NCI-H1048 (cell line): ENCODE results near the gene UBE2I.
"Not testable (repeated sequence)": the region's sequence is repeated elsewhere in the genome, so short reads cannot be mapped to it uniquely, and the experiment has no call there.

ENCODE experiments used
- DNase-seq: peaks from one replicate; lab custom pipeline; 2025; lab: John Stamatoyannopoulos, UW

The UBE2I gene

DNA sequence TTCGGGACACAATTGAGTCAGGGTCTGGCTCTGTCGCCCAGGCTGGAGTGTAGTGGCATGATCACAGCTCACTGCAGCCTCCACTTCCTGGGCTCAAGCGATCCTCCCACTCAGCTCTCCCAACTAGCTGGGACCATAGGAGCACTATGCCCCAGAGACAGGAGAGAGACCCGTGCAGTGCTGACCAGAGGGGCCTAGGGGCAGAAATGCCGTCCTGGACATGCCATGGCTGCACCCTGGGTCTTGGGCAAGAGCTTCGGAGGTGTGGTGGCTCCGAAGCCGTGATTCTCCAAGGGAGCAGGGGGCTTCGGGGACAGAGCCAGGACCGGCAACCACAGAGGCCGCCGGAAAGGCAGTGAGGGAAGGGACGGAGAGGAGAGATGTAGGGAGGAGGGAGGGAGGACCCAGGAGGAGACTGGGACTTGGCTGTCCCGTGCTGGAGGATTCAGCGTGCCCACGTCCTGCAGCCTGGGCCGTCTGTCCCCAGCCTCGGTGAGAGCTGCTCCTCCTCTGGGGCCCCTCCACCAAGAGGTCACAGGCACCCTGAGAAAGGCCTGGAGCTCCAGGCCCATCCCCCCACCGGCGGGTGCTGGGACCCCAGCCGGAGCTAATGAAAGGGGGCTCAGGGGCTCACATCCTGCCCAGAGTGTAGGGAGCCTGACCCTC, 31.7 kb upstream of the UBE2I start:
- DNase-seq = no peak

DNA sequence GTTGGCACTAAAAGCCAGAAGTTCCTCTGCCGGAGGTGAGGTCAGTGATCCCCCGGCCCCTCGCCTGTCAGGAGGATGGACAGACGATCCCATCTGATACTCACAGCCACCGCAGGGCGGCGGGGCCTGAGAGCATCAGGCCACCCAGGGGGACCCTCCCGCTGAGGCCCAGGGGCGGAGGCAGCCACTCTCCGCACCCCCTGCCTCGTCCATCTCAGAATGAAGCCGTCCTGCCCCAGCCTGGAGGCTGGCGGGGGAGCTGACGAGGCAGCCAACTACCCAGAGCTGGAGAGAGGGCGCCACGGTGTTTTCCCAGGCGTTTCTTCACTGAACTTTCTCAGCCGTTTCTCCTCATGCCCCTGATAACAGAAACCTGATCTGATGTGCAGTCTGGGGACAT, 31.0 kb upstream of the UBE2I start:
- DNase-seq = no peak

DNA sequence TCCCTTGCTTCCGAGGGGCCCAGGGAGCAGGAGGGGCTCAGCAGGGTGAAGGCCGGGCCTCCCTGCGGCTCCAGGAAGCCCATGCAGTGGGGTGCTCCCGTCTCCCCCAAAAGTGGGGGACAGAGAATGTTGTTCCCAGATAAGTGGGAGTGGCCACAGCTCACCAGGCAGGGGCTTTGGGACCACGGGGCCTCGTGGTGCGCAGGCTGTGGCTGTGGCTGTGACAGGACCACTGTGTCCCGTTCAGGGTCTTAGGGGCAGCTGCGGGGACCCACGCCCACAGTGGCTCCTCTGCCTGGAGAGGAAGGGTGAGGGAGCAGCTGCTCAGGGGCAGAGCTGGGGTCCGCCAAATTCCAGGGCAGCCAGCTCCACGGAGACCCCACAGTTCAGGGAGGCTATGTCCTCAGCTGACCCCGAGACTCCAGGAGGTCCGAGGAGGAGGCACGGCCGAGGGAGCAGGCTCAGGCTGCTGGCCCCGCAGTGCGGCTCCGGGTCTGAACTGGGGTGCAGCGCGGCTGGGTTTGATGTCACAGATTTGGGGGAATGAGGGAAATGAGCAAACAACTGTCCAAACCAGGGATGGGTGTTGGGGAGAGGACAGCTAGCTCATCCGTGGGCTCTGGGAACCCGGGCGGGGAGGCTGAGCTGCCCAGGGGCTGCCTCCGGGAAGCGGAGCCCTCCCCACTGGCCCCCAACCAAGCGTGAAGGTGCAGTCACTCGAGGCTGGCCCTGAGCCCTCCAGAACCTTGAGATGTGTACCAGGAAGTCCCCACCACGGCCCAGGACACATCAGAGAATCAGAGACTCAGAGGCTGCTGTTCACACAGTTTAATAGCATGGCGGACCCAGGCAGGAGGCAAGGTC, 30.1 kb upstream of the UBE2I start:
- DNase-seq = no peak

GRCh38 chr16:1279945-1280589, 29.4 kb upstream of the UBE2I start:
- DNase-seq = no peak

DNA sequence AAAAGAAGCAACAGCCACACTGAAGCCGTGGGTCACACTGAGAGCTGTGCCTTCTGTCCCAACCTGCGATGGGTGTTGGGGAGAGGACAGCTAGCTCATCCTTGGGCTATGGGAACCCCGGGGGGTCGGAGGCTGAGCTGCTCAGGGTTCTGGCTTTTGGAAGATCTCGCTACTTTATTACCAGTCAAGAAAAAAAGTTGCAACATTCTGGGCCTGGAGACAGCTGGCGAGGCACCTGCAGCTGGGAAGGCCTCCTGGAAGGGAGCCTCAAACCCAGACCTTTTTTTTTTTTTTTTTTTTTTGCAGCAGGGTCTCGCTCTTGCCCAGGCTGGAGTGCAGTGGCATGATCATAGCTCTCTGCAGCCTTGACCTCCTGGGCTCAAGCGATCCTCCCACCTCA, 28.7 kb upstream of the UBE2I start:
- DNase-seq = no peak

DNA sequence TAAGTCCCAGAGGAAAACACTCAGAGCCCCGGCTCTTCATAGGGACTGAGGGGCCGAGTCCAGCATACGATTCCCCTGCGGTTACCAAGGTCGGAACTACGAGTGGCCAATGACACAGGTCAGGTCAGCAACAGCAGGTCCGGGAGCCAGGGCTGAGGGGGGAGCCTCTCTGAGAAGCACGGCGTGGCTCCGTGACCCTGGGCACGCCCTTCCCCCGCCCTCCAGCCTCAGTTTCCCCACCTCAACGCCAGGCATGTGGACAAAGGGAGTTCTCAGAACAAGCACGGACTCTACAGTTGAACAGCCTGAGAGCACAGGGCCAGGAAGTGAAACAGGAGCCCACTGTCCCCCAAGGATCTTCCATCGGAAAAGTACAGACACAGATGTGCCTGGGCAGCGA, 27.9 kb upstream of the UBE2I start:
- DNase-seq = no peak

GRCh38 chr16:1282324-1282973, 27.0 kb upstream of the UBE2I start:
- DNase-seq = no peak

DNA sequence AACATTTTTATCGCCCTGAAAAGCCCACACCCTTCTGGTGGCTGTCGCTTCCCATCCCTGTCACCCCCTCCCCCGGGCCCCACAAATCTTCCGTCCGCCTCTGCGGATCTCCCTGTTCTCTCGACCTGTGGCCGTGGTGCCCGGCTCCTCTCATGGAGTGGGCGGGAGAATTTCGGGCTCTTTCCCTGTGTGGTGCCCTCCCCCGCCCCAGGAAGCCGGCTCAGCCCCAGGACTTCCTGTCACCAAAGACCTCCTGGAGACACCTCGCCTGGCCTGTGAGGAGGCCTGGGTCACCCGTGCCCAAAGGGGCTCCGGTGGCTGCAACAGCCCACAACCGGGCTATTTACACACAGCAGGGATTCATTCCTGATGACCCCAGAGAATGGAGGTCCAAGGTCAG, 26.1 kb upstream of the UBE2I start:
- no peak for DNase-seq

DNA sequence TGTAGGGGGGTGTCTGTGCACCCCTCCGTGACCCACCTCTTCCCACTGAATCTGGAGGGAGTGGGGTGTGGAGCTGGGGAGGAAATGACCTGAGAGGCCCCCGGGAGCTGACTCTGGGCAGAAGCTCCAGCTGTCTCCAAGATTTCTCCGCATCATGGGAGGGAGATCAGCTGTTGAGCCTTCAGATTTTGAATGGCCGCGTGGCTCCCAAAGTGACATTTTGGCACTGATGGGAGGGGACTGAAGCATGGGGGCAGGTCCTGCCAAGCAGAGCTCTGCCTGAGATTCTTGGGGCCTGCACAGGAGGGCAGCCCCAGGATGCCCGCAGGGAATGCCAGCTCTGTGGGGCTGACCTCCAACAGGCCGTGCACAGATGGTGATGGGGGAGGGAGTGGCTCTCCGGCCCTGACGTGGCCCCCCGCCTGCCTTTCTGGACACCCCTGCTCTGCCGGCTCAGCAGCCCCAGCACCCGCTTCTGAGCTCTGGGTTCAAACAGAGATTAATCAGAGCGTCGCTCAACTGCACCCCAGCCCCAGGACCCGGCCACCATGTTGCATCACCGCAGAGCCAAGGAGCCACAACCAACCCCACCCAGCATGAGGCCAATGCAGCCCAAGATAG, 25.3 kb upstream of the UBE2I start:
- DNase-seq = no peak

- no peak for DNase-seq
Measured at GRCh38 chr16:1285669-1286512, 23.5 kb upstream of the UBE2I start.

- no peak for DNase-seq
Measured at GRCh38 chr16:1286513-1287094, 22.8 kb upstream of the UBE2I start.

DNA sequence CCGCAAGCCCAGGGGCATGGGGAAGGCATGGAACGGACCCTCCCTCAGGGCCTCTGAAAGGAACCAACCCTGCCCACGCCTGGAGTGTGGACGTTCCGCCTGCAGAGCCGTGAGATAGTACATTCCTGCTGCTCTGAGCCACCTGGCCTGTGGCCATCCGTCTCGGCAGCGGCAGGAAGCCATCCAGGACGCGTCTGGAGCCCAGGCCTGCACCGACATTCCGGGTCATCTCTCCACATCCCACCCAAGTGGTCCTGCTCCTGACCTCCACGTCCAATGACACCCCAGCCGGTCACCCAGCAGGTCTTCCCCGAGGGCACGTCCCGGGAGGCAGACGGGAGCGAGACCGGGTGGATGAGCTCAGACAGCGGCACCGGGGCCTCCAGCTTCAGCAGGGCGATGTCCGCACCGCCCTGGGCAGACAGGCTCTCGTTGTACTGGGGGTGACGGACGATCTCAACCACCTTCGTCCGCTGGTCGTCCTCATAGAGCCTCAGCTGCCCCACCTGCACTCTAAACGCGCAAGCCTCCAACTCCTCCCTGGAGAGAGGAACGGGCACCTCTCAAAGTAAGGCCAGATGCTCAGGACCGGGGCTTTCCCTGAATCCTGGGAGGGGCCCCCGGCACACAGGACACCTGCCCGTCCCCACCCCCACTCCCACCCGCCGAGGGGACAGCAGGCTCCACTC, 21.3 kb upstream of the UBE2I start:
- DNase-seq = no peak

- no peak for DNase-seq
Measured at GRCh38 chr16:1288813-1289476, 20.5 kb upstream of the UBE2I start.

DNA sequence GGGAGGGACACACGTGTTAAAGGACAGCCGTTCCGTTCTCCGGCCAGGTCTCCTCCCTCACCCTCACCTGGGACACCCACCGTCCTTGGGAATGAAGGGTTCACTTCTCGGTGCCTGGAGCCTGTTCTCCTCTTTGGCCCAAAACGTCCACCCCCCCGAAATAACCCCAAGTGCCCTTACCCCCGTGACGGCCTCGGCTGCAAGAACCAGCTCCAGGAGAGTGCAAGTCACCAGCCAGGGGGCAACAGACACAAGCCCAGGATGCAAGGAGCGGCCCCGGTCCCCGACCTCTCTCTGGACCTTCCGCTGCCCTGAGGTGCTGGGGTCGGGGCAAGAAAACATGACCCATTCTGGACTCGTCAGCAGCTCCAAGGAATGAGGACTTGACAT, 20.0 kb upstream of the UBE2I start:
- no peak for DNase-seq

DNA sequence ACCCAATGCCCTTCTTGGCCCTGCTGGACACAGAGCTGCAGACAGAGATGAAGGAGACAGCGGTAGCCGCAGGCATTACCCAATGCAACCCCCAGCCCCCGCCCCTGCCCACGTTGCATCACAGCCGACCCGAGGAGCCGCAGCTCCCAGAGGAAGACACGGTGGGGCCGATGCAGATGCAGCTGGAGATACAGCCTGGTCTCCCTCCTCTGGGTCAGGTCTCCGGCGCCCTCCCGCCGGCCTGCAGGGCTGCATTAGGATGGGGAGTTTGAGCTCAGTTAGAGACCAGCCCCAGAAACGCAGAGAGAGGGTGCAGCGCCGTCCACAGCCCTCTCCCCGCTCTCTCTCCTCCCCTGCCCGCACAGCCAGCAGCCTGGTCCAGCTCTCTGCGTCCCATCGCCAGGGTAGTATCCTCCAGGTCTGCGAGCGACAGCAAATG, 19.4 kb upstream of the UBE2I start:
- no peak for DNase-seq

GRCh38 chr16:1290860-1291575, 18.4 kb upstream of the UBE2I start:
- DNase-seq = no peak

GRCh38 chr16:1291576-1291974, 17.9 kb upstream of the UBE2I start:
- DNase-seq = no peak

GRCh38 chr16:1292208-1292607, 17.2 kb upstream of the UBE2I start:
- not testable (repeated sequence) for DNase-seq

DNA sequence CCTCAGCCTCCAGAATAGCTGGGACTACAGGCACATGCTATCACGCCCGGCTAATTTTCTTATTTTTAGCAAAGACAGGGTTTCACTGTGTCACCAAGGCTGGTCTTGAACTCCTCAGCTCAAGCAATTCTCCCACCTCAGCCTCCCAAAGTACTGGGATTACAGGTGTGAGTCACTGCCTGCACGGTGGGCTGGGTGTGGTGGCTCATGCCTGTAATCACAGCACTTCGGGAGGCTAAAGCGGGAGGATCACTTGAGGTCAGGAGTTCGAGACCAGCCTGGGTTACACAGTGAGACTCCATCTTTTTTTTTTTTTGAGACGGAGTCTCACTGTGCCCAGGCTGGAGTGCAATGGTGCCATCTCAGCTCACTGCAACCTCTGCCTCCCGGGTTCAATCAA, 16.6 kb upstream of the UBE2I start:
- DNase-seq = not testable (repeated sequence)
